PFSK-1 (cell line): ENCODE results near the gene LBH.

Experiments used
- FOXP2 ChIP-seq: optimal IDR thresholded peaks from 2 replicates; pipeline ENCODE3; 2011; ENCODE audit warnings: borderline replicate concordance, control low read depth, inconsistent platforms; ENCODE audit not compliant: insufficient read depth; ENCODE audit errors: extremely low read length, extremely low read depth
- POLR2AphosphoS5 ChIP-seq: IDR thresholded peaks from 2 replicates; pipeline ENCODE4 v1.6.1; 2012; ENCODE audit warnings: low read depth, mild to moderate bottlenecking, control low read depth, low read length, moderate library complexity
- REST ChIP-seq, 2 experiments: IDR thresholded peaks; 2 replicates each; pipeline versions ENCODE4 v1.6.1 to v1.8.0; 2011 to 2012; ENCODE audit warnings: low read depth in 2 of 2, low read length in 2 of 2, control low read depth in 1 of 2, inconsistent platforms in 1 of 2, mild to moderate bottlenecking in 1 of 2, moderate library complexity in 1 of 2; ENCODE audit not compliant: insufficient read depth in 1 of 2
- SIN3A ChIP-seq: IDR thresholded peaks from 2 replicates; pipeline ENCODE4 v1.6.1; 2012; ENCODE audit warnings: mild to moderate bottlenecking, low read length, moderate library complexity, borderline replicate concordance; ENCODE audit not compliant: insufficient read depth
- TAF1 ChIP-seq: IDR thresholded peaks from 2 replicates; pipeline ENCODE4 v1.6.1; 2012; ENCODE audit warnings: low read length, control low read depth, borderline replicate concordance; ENCODE audit not compliant: insufficient read depth

LBH gene

GRCh38 chr2:30213907-30214463, 17.3 kb upstream of the LBH start:
- TF ChIP-seq POLR2AphosphoS5, result no peak
- TF ChIP-seq SIN3A, result no peak
- no peak for TF ChIP-seq REST (IDR thresholded peaks at IDR 0.05; ENCODE audit: insufficient read depth in 1 of 2, low read depth in 2 of 2, low read length in 2 of 2)
- no peak for TF ChIP-seq FOXP2

GRCh38 chr2:30216157-30216556, 15.2 kb upstream of the LBH start:
- TF ChIP-seq TAF1 (no peak), FOXP2 (no peak), REST (IDR thresholded peaks at IDR 0.05; ENCODE audit: insufficient read depth in 1 of 2, low read depth in 2 of 2, low read length in 2 of 2) (no peak), SIN3A (no peak), POLR2AphosphoS5 (no peak)

GRCh38 chr2:30217644-30218337, 13.5 kb upstream of the LBH start:
- no peak for TF ChIP-seq POLR2AphosphoS5
- TF ChIP-seq SIN3A, result no peak

DNA sequence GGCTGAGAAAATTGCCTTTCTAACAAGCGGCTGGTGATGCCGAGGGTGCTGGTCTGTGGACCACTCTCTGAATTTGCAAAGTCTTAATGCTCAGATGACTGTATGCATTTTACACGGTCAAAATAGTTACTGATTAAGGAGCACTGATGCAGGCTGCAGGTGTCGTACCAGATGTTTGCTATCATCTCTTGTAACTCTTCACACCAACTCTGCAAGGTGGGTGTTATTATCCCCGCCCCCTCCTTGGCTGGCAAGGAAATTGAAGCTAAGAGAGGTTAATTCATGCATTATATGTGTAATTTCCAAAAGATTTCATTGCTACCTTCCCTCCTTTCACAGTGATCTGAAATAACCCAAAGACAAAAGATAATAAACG, 13.0 kb upstream of the LBH start:
- no peak for TF ChIP-seq REST (IDR thresholded peaks at IDR 0.05; ENCODE audit: insufficient read depth in 1 of 2, low read depth in 2 of 2, low read length in 2 of 2)
- TF ChIP-seq SIN3A, result no peak
- TF ChIP-seq TAF1, result no peak
- no peak for TF ChIP-seq FOXP2
- TF ChIP-seq POLR2AphosphoS5, result no peak

DNA sequence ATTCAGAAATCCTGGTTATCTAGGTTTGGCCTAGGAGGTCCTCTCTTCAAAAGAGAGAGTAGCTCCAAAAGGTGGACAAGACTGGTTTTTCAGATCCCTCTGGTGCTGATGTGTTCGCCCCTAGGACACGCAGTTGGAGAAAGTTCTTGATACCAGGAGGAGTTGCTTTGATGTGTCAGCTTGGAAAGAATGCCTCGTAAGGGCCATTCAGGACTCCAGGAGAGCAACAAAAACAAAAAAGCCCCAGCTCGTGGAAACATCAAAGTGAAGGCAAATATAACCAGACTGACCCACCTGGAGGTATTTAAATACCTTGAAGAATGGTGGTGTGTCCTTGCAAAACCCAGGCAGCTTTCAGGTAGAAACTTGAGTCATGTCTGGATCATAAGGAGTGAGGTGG, 12.5 kb upstream of the LBH start:
- TF ChIP-seq TAF1 (no peak), FOXP2 (no peak), REST (IDR thresholded peaks at IDR 0.05; ENCODE audit: insufficient read depth in 1 of 2, low read depth in 2 of 2, low read length in 2 of 2) (no peak), SIN3A (no peak), POLR2AphosphoS5 (no peak)
